ENCODE results near the gene LEKR1.

LEKR1 gene

GRCh38 chr3:156981005-156981404 is 154.9 kb downstream of the LEKR1 start:
- H3K36me3 ChIP-seq (ENCODE audit: control insufficient read depth, insufficient read depth, low read length): no peaks in the 10 kb centered on the region
- peaks cover 7% of the 10 kb centered on the region; the same call in 1 of the 2 replicates for H3K4me1 ChIP-seq (ENCODE audit: control insufficient read depth, insufficient read depth, low read length)
- H3K4me3 ChIP-seq (ENCODE audit: low read depth, low read length): no peak overlapping the region
- H3K27ac ChIP-seq (ENCODE audit: low read depth, low read length): no peak overlapping the region
- no peak overlapping the region for H3K9ac ChIP-seq (ENCODE audit: low read depth, low read length)
- no peaks in the 10 kb centered on the region for H3K27me3 ChIP-seq (ENCODE audit: control insufficient read depth, insufficient read depth, low read length)
- H3K9me3 ChIP-seq (ENCODE audit: control insufficient read depth, insufficient read depth, low read length): no peaks in the 10 kb centered on the region

DNA sequence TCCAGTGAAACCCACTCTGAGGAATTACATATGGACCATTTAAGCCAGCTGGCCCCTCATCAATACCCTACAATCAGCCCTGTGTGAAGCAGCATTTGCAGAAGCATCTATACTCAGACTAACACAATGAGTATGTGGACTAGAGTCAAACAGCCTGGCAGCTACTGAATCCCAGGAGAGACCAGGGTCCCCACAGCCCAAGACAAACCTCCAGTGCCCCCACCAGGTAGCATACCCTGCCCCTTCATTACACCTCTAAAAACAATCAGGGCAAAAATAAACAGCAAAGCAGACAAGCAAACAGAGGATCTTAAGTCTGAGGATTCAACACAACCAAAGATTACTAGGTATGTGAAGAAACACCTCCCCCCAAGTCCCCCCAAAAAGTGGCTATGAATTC is 157.4 kb downstream of the LEKR1 start:
- H3K4me3 ChIP-seq (ENCODE audit: low read depth, low read length): no peak overlapping the region
- H3K27ac ChIP-seq (ENCODE audit: low read depth, low read length): no peak overlapping the region
- H3K4me1 ChIP-seq (ENCODE audit: control insufficient read depth, insufficient read depth, low read length): peaks cover 7% of the 10 kb centered on the region
- no peaks in the 10 kb centered on the region for H3K9me3 ChIP-seq (ENCODE audit: control insufficient read depth, insufficient read depth, low read length)
- no peaks in the 10 kb centered on the region for H3K27me3 ChIP-seq (ENCODE audit: control insufficient read depth, insufficient read depth, low read length)
- H3K9ac ChIP-seq (ENCODE audit: low read depth, low read length): no peak overlapping the region
- H3K36me3 ChIP-seq (ENCODE audit: control insufficient read depth, insufficient read depth, low read length): no peaks in the 10 kb centered on the region

DNA sequence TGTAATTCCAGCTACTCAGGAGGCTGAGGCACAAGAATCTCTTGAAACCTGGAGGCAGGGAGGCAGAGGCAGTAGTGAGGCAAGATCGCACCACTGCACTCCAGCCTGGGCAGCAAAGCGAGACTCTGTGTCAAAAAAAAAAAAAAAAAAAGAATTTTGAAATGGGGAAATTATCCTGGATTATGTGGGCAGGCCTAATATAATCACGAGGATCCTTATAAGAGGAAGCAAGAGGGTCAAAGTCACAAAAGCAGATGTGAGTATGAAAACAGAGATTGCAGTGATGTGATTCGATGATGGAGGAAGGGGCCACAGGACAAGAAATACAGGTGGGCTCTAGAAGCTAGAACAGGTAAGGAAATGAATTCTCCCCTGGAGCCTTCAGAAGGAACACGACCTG is 159.6 kb downstream of the LEKR1 start:
- Histone ChIP-seq H3K36me3 (ENCODE audit: control insufficient read depth, insufficient read depth, low read length) (no peaks in the 10 kb centered on the region), H3K9ac (ENCODE audit: low read depth, low read length) (no peak overlapping the region), H3K9me3 (ENCODE audit: control insufficient read depth, insufficient read depth, low read length) (no peaks in the 10 kb centered on the region), H3K4me3 (ENCODE audit: low read depth, low read length) (no peak overlapping the region), H3K27me3 (ENCODE audit: control insufficient read depth, insufficient read depth, low read length) (no peaks in the 10 kb centered on the region), H3K27ac (ENCODE audit: low read depth, low read length) (no peak overlapping the region), H3K4me1 (ENCODE audit: control insufficient read depth, insufficient read depth, low read length) (peaks cover 7% of the 10 kb centered on the region)

- peaks cover 7% of the 10 kb centered on the region for H3K4me1 ChIP-seq (ENCODE audit: control insufficient read depth, insufficient read depth, low read length)
- H3K4me3 ChIP-seq (ENCODE audit: low read depth, low read length): no peak overlapping the region
- H3K9ac ChIP-seq (ENCODE audit: low read depth, low read length): no peak overlapping the region
- H3K27me3 ChIP-seq (ENCODE audit: control insufficient read depth, insufficient read depth, low read length): no peaks in the 10 kb centered on the region
- H3K9me3 ChIP-seq (ENCODE audit: control insufficient read depth, insufficient read depth, low read length): no peaks in the 10 kb centered on the region
- H3K27ac ChIP-seq (ENCODE audit: low read depth, low read length): no peak overlapping the region
- no peaks in the 10 kb centered on the region for H3K36me3 ChIP-seq (ENCODE audit: control insufficient read depth, insufficient read depth, low read length)
These were observed 161.8 kb downstream of the LEKR1 start for GRCh38 chr3:156987946-156988345.

DNA sequence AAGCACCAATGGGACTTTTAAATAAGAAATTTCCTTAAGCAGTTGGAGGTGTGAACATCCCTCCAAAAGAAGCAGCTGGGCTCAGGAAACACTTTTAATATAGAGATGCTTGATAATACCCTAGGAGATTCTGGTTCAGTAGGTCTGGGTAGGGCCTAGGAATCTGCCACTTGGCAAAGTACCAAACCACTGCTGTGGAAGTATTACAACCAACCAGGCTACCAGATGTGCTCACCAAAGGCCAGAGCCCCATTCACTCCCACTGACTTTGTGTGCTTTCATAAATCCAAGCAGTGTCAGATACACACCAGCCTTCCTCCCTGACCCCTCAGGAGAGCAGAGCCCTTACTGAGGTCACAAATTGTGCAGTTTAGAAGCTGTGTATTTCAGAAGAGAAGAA is 171.2 kb downstream of the LEKR1 start:
- H3K4me3 ChIP-seq (ENCODE audit: low read depth, low read length): no peak overlapping the region
- H3K27ac ChIP-seq (ENCODE audit: low read depth, low read length): no peak overlapping the region
- no peaks in the 10 kb centered on the region for H3K27me3 ChIP-seq (ENCODE audit: control insufficient read depth, insufficient read depth, low read length)
- no peaks in the 10 kb centered on the region for H3K36me3 ChIP-seq (ENCODE audit: control insufficient read depth, insufficient read depth, low read length)
- no peak overlapping the region for H3K9ac ChIP-seq (ENCODE audit: low read depth, low read length)
- H3K9me3 ChIP-seq (ENCODE audit: control insufficient read depth, insufficient read depth, low read length): no peaks in the 10 kb centered on the region
- H3K4me1 ChIP-seq (ENCODE audit: control insufficient read depth, insufficient read depth, low read length): no peaks in the 10 kb centered on the region

DNA sequence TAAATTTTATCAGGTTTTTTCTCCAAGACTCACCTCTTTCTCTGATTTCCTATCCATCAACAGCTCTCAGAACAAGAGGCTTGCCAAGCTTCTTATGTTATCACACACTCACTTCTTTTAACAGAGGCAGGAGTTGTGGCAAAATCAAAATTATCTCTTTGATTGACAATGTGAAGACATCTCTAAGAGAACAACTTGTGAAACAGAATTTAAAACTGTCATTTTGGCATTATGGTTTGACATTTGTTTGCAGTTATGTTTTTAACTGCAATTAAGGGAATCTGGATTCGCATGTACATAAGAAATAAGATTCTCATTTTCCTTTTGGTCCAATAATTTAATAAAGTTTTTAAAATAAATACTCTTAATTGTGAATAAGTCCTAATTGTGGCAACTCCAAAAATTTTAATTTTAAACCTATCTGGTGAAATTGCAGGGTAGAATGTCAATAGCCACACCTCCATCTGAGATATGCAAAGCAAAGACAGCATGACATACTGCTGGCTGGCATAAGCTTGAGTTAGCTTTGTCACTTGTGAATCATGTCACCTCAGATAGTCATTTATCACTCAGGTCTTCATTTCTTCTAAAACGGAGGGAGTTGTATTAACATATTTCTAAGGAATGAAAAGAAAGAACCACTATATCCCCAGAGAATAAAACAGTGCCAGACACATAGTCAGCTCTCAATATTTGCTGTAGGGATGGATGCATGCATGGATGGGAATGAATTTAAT is 175.2 kb downstream of the LEKR1 start:
- Histone ChIP-seq H3K36me3 (ENCODE audit: control insufficient read depth, insufficient read depth, low read length) (no peaks in the 10 kb centered on the region), H3K27me3 (ENCODE audit: control insufficient read depth, insufficient read depth, low read length) (no peaks in the 10 kb centered on the region), H3K4me3 (ENCODE audit: low read depth, low read length) (no peak overlapping the region), H3K9ac (ENCODE audit: low read depth, low read length) (no peak overlapping the region), H3K27ac (ENCODE audit: low read depth, low read length) (no peak overlapping the region), H3K4me1 (ENCODE audit: control insufficient read depth, insufficient read depth, low read length) (no peaks in the 10 kb centered on the region), H3K9me3 (ENCODE audit: control insufficient read depth, insufficient read depth, low read length) (no peaks in the 10 kb centered on the region)

DNA sequence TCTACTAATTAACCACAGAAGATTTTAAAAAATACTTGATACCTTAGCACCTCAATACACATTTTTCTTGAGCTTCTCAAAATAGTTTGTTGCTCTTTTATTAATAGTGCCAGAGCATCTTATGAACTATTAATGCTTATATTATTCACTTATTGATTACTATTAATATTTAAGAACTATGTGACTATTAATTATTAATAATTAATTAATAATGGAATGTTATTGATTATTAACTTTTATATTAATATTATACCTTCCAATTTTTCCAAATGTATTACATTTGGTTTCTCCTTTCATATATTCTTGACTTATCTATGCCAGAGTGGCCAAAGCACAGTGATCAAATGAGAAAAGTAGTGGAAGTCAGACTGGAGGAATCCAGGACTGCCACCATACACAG is 195.5 kb downstream of the LEKR1 start:
- H3K27me3 ChIP-seq (ENCODE audit: control insufficient read depth, insufficient read depth, low read length): no peaks in the 10 kb centered on the region
- no peaks in the 10 kb centered on the region for H3K9me3 ChIP-seq (ENCODE audit: control insufficient read depth, insufficient read depth, low read length)
- H3K4me1 ChIP-seq (ENCODE audit: control insufficient read depth, insufficient read depth, low read length): no peaks in the 10 kb centered on the region
- no peak overlapping the region for H3K9ac ChIP-seq (ENCODE audit: low read depth, low read length)
- H3K4me3 ChIP-seq (ENCODE audit: low read depth, low read length): no peak overlapping the region
- no peaks in the 10 kb centered on the region for H3K36me3 ChIP-seq (ENCODE audit: control insufficient read depth, insufficient read depth, low read length)
- no peak overlapping the region for H3K27ac ChIP-seq (ENCODE audit: low read depth, low read length)

DNA sequence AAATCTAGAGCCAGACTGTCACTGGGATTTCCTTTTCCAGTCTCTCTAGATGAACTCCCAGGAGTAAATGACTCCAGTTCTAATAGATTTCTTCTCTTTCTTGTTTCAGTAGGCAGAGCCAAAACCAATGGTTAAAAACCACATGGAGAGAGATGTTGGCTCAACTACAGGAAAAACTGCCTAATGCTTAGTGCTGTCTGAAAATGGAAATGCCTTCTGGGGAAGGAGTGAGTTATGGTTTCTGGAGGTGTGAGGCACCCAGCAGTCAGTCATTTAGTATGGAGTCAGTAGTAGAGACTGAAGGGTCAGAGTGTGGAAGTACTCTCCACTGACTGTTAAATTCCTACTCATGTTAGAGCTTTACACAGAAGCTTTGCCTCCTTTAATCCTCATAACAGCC is 197.1 kb downstream of the LEKR1 start:
- H3K36me3 ChIP-seq (ENCODE audit: control insufficient read depth, insufficient read depth, low read length): no peaks in the 10 kb centered on the region
- H3K27ac ChIP-seq (ENCODE audit: low read depth, low read length): no peak overlapping the region
- no peaks in the 10 kb centered on the region for H3K27me3 ChIP-seq (ENCODE audit: control insufficient read depth, insufficient read depth, low read length)
- no peaks in the 10 kb centered on the region for H3K4me1 ChIP-seq (ENCODE audit: control insufficient read depth, insufficient read depth, low read length)
- H3K9ac ChIP-seq (ENCODE audit: low read depth, low read length): no peak overlapping the region
- no peak overlapping the region for H3K4me3 ChIP-seq (ENCODE audit: low read depth, low read length)
- no peaks in the 10 kb centered on the region for H3K9me3 ChIP-seq (ENCODE audit: control insufficient read depth, insufficient read depth, low read length)

DNA sequence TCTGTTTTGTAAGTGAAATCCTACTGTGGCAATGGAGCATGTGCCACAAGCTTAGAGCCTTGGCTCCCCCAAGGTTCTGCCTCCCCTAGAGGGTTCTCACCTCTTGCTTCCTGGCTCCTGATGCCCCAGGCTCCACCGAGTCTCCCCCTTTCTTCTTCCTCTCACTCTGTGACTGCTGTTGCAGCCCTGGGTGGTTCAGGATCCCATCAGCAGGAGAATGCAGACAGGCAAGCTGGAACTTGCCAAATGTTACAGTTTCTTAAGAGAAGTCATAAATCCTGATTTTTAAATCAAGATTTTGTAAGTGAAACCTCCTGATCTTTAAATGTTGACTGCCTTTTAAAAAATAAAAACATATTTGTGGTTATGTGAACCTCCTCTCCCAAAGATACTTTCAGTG is 199.9 kb downstream of the LEKR1 start:
- Histone ChIP-seq H3K9ac (ENCODE audit: low read depth, low read length) (no peak overlapping the region), H3K27me3 (ENCODE audit: control insufficient read depth, insufficient read depth, low read length) (no peaks in the 10 kb centered on the region)

GRCh38 chr3:157027861-157028745 is 201.9 kb downstream of the LEKR1 start:
- Histone ChIP-seq H3K36me3 (ENCODE audit: control insufficient read depth, insufficient read depth, low read length) (no peaks in the 10 kb centered on the region), H3K27me3 (ENCODE audit: control insufficient read depth, insufficient read depth, low read length) (no peaks in the 10 kb centered on the region), H3K27ac (ENCODE audit: low read depth, low read length) (no peak overlapping the region), H3K4me1 (ENCODE audit: control insufficient read depth, insufficient read depth, low read length) (no peaks in the 10 kb centered on the region), H3K9me3 (ENCODE audit: control insufficient read depth, insufficient read depth, low read length) (no peaks in the 10 kb centered on the region), H3K4me3 (ENCODE audit: low read depth, low read length) (no peak overlapping the region), H3K9ac (ENCODE audit: low read depth, low read length) (no peak overlapping the region)

More for the DNA sequence above, 199.9 kb downstream of the LEKR1 start:
- Histone ChIP-seq H3K27ac (ENCODE audit: low read depth, low read length) (no peak overlapping the region), H3K36me3 (ENCODE audit: control insufficient read depth, insufficient read depth, low read length) (no peaks in the 10 kb centered on the region), H3K4me1 (ENCODE audit: control insufficient read depth, insufficient read depth, low read length) (no peaks in the 10 kb centered on the region), H3K4me3 (ENCODE audit: low read depth, low read length) (no peak overlapping the region), H3K9me3 (ENCODE audit: control insufficient read depth, insufficient read depth, low read length) (no peaks in the 10 kb centered on the region)

DNA sequence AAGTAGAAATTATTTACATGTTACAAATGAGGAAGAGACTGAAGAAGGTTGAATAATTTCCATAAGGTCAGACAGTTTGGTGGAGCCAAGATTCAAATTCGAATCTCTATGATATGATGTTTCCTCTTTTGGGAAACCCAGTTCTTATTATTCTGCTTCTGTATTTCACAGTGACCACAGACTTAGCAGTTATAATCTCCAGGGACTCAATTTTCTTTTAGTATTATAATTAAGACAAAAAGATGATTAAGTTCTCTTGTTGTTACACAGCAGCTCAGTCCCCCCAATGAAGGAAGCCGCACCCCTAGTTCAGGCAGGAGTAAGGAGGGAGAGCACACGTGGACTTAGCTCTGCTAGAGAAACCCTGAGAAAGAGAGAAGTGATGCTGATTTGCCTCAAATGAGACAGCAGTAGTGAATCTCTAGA is 203.2 kb downstream of the LEKR1 start:
- H3K9ac ChIP-seq (ENCODE audit: low read depth, low read length): no peak overlapping the region
- H3K4me1 ChIP-seq (ENCODE audit: control insufficient read depth, insufficient read depth, low read length): no peaks in the 10 kb centered on the region
- H3K36me3 ChIP-seq (ENCODE audit: control insufficient read depth, insufficient read depth, low read length): no peaks in the 10 kb centered on the region
- no peaks in the 10 kb centered on the region for H3K9me3 ChIP-seq (ENCODE audit: control insufficient read depth, insufficient read depth, low read length)
- no peak overlapping the region for H3K27ac ChIP-seq (ENCODE audit: low read depth, low read length)
- H3K4me3 ChIP-seq (ENCODE audit: low read depth, low read length): no peak overlapping the region
- H3K27me3 ChIP-seq (ENCODE audit: control insufficient read depth, insufficient read depth, low read length): no peaks in the 10 kb centered on the region

All from HUES48 (cell line).